Bone marrow (tissue), 2 donors: ENCODE data around the gene RHBDF1.
A peak's percentile ranks its signal among the peaks of the same experiment; 100 is the strongest.
"Not testable (repeated sequence)": the region's sequence is repeated elsewhere in the genome, so short reads cannot be mapped to it uniquely, and the experiment has no call there.

Source experiments
- DNase-seq, 2 donors: peaks; one replicate each; lab custom pipeline; 2025; lab: John Stamatoyannopoulos, UW

RHBDF1 gene

GRCh38 chr16:59440-60059 lies 12.9 kb downstream of the RHBDF1 start:
- DNase-seq = no peak

GRCh38 chr16:58491-59439 lies 13.7 kb downstream of the RHBDF1 start:
- DNase-seq = no peak

GRCh38 chr16:57711-58110 lies 14.7 kb downstream of the RHBDF1 start:
- no peak for DNase-seq

GRCh38 chr16:56231-56927 lies 16.1 kb downstream of the RHBDF1 start:
- no peak for DNase-seq

- no peak for DNase-seq
These were observed 16.8 kb downstream of the RHBDF1 start for GRCh38 chr16:55571-56136.

- DNase-seq = no peak
These were observed 18.2 kb downstream of the RHBDF1 start for GRCh38 chr16:54237-54581.

- peak; percentile 87 to 95 for DNase-seq
These were observed 18.8 kb downstream of the RHBDF1 start, which contains the start of the genes POLR3K and SNRNP25 for GRCh38 chr16:53346-54236. Gene POLR3K, minus strand, starts transcription at chr16:53608. Its CDS starts 22 bp downstream, at chr16:53586. Gene SNRNP25, plus strand, starts transcription at chr16:53828. Its CDS starts 189 bp downstream, at chr16:54017.

GRCh38 chr16:50769-51591 lies 21.5 kb downstream of the RHBDF1 start:
- DNase-seq = no peak

GRCh38 chr16:47234-47633 lies 25.2 kb downstream of the RHBDF1 start:
- no peak for DNase-seq

- not testable (repeated sequence) for DNase-seq
These were observed 25.9 kb downstream of the RHBDF1 start for GRCh38 chr16:46510-46909.

GRCh38 chr16:45454-45853 lies 27.0 kb downstream of the RHBDF1 start:
- DNase-seq = no peak

- DNase-seq = no peak
These were observed 27.8 kb downstream of the RHBDF1 start for GRCh38 chr16:44655-45054.

GRCh38 chr16:43294-43693 lies 29.1 kb downstream of the RHBDF1 start:
- DNase-seq = no peak

- DNase-seq = no peak
These were observed 29.7 kb downstream of the RHBDF1 start for GRCh38 chr16:42691-43090.

- no peak for DNase-seq
These were observed 30.4 kb downstream of the RHBDF1 start for GRCh38 chr16:42069-42457.

- no peak for DNase-seq
These were observed 30.9 kb downstream of the RHBDF1 start for GRCh38 chr16:41439-42068.

GRCh38 chr16:38941-39892 lies 33.2 kb downstream of the RHBDF1 start:
- no peak for DNase-seq

GRCh38 chr16:38206-38605 lies 34.2 kb downstream of the RHBDF1 start:
- not testable (repeated sequence) for DNase-seq

- DNase-seq = no peak
These were observed 34.9 kb downstream of the RHBDF1 start for GRCh38 chr16:37511-37910.
